Left lung (tissue), 10 donors: ENCODE results near the gene ZNF28. TPM values are rescaled to one million over a fixed set of nuclear protein-coding genes. Genes with fewer than 3 reads are reported as not detected.

ENCODE experiments used
- ATAC-seq: fragments of 200-7000 bp; cut with Tn5 transposase; one replicate; pipeline ENCODE4 v1.9.1; 2020; ENCODE audit warnings: moderate library complexity
- DNase-seq, 4 donors: peaks; one replicate each; pipeline ENCODE4 v3.0.0-alpha.2; 2013 to 2020
- H3K27ac ChIP-seq, 2 donors: fragments of 200-600 bp; sonication (generic) in 1 of 2; one replicate each; pipeline versions ENCODE4 v1.5.0 to v1.8.0; 2020 to 2021
- H3K27me3 ChIP-seq, 2 donors: fragments of 200-600 bp; sonication (generic) in 1 of 2; one replicate each; pipeline versions ENCODE4 v1.5.0 to v1.8.0; 2020 to 2021
- H3K36me3 ChIP-seq, 2 donors: fragments of 200-600 bp; sonication (generic) in 1 of 2; one replicate each; pipeline versions ENCODE4 v1.5.0 to v1.8.0; 2020 to 2021
- H3K4me1 ChIP-seq, 2 donors: fragments of 200-600 bp; one replicate each; pipeline ENCODE4 v1.8.0; 2021
- H3K4me3 ChIP-seq, 2 donors: fragments of 200-600 bp; sonication (generic) in 1 of 2; one replicate each; pipeline versions ENCODE4 v1.5.0 to v1.8.0; 2020 to 2021; ENCODE audit warnings: mild to moderate bottlenecking in 1 of 2
- H3K9me3 ChIP-seq, 2 donors: fragments of 200-600 bp; sonication (generic) in 1 of 2; one replicate each; pipeline versions ENCODE4 v1.5.0 to v1.8.0; 2020 to 2021
- CTCF ChIP-seq, 2 donors: fragments of 200-600 bp; sonication (generic) in 1 of 2; IDR thresholded peaks; one replicate each; pipeline versions ENCODE4 v1.5.0 to v1.8.0; 2021; ENCODE audit warnings: antibody characterized with exemption in 2 of 2
- intact Hi-C, 2 donors: fragments of 100-400 bp; cut with DNase I; formaldehyde crosslinking; loops; one replicate each; pipeline versions ENCODE4 v1.11.2 to v1.14.2; 2022
- polyA plus RNA-seq, 6 donors: library from polyadenylated mRNA; unstranded; fragments of 120-200 nt; gene quantifications; one replicate each; pipeline ENCODE4 v1.2.1, GENCODE V29; 2013; ENCODE audit not compliant: insufficient read length in 6 of 6
- total RNA-seq, 2 donors: library from RNA; stranded (reverse); fragmentation: NEBNext Ultra II Directional; extraction: Animal tissue kit (Norgen Biotek cat#: 25700); gene quantifications; one replicate each; pipeline ENCODE4 v1.2.1, GENCODE V29; 2021
- donor health status: DM: no; HTN: yes; CAD: no.
- donor health status: DM: no; HTN: no; CAD: no.

The ZNF28 gene
- total and polyA plus RNA-seq, 8 donors, result 14.1 to 24.4 (median 17.2) TPM

- Histone ChIP-seq H3K27ac (no peak overlapping the region), H3K4me1 (no peaks in the 10 kb centered on the region), H3K4me3 (no peak overlapping the region), H3K9me3 (peaks cover 0 to 2% of the 10 kb centered on the region in 2 donors), H3K36me3 (no peaks in the 10 kb centered on the region), H3K27me3 (no peaks in the 10 kb centered on the region)
- ATAC-seq (no peak), DNase-seq (no peak)
- TF ChIP-seq CTCF (IDR thresholded peaks at IDR 0.05), result no peak
- intact Hi-C loops, result no loop called here
These were observed 71.7 kb downstream of the ZNF28 start for GRCh38 chr19:52749780-52750179.

GRCh38 chr19:52748336-52748950, 73.0 kb downstream of the ZNF28 start:
- peak; percentile 43 to 48 for TF ChIP-seq CTCF (IDR thresholded peaks at IDR 0.05)
- Histone ChIP-seq H3K36me3 (no peaks in the 10 kb centered on the region), H3K27me3 (no peaks in the 10 kb centered on the region), H3K4me3 (no peak overlapping the region), H3K27ac (no peak overlapping the region), H3K4me1 (no peaks in the 10 kb centered on the region), H3K9me3 (no peaks in the 10 kb centered on the region)
- DNase-seq, result peak in 2 of 4 donors; percentile 18 to 31
- ATAC-seq, result peak; percentile 64
- intact Hi-C loops, result no loop called here

Other genes starting within 250 kb of the ZNF28 start
- 10 to 100 TPM; 44.0 to 44.1 TPM for gene ZNF83, start 183.3 kb downstream of the ZNF28 start, total RNA-seq
- gene ZNF83, start 183.3 kb downstream of the ZNF28 start, polyA plus RNA-seq, result 100 to 1,000 TPM in 5 of 6 donors, 10 to 100 TPM in 1; 69.3 to 187 (median 119) TPM
- gene ZNF611, start 86.6 kb downstream of the ZNF28 start, total RNA-seq, result 10 to 100 TPM; 24.6 to 26.6 TPM
- gene ZNF611, start 86.6 kb downstream of the ZNF28 start, polyA plus RNA-seq, result 10 to 100 TPM; 14.1 to 18.5 (median 15.6) TPM
- gene ZNF600, start 34.8 kb downstream of the ZNF28 start, total RNA-seq, result 10 to 100 TPM in 1 of 2 donors, 1 to 10 TPM in 1; 8.3 to 12.5 TPM
- gene ZNF600, start 34.8 kb downstream of the ZNF28 start, polyA plus RNA-seq, result 10 to 100 TPM in 2 of 6 donors, 1 to 10 TPM in 4; 6.3 to 14.2 (median 8.1) TPM
- gene ZNF468, start 36.0 kb upstream of the ZNF28 start, total RNA-seq, result 10 to 100 TPM; 17.4 to 20.9 TPM
- gene ZNF468, start 36.0 kb upstream of the ZNF28 start, polyA plus RNA-seq, result 10 to 100 TPM; 32.5 to 40.0 (median 35.4) TPM
- 10 to 100 TPM in 1 of 2 donors, 1 to 10 TPM in 1; 7.6 to 21.0 TPM for gene ZNF320, start 76.0 kb upstream of the ZNF28 start, total RNA-seq
- 10 to 100 TPM; 29.9 to 39.9 (median 34.8) TPM for gene ZNF320, start 76.0 kb upstream of the ZNF28 start, polyA plus RNA-seq
- gene ZNF888, start 101.8 kb upstream of the ZNF28 start, total RNA-seq, result 1 to 10 TPM; 5.7 to 8.0 TPM
- 10 to 100 TPM; 11.3 to 17.2 (median 13.6) TPM for gene ZNF888, start 101.8 kb upstream of the ZNF28 start, polyA plus RNA-seq
- gene ZNF816, start 141.2 kb upstream of the ZNF28 start, total RNA-seq, result 10 to 100 TPM; 10.9 to 12.2 TPM
- 10 to 100 TPM; 16.9 to 23.3 (median 18.4) TPM for gene ZNF816, start 141.2 kb upstream of the ZNF28 start, polyA plus RNA-seq
- not detected for gene ERVV-1, start 192.3 kb upstream of the ZNF28 start, total RNA-seq
- under 1 TPM in 4 of 6 donors, not detected in 2; 0.06 to 0.11 (median 0.06) TPM for gene ERVV-1, start 192.3 kb upstream of the ZNF28 start, polyA plus RNA-seq
- not detected for gene ERVV-2, start 223.1 kb upstream of the ZNF28 start, total RNA-seq
- gene ERVV-2, start 223.1 kb upstream of the ZNF28 start, polyA plus RNA-seq, result not detected